Ishikawa (cell line): ENCODE results near the gene PRICKLE1.

ENCODE experiments used
- CEBPB ChIP-seq: IDR thresholded peaks from 2 replicates; pipeline ENCODE4 v1.6.1; 2012
- CREB1 ChIP-seq: IDR thresholded peaks from 2 replicates; pipeline ENCODE4 v1.6.1; 2012; ENCODE audit warnings: low read depth
- EGR1 ChIP-seq: IDR thresholded peaks from 2 replicates; pipeline ENCODE4 v1.6.1; 2012
- EP300 ChIP-seq: IDR thresholded peaks from 2 replicates; pipeline ENCODE4 v1.6.1; 2012; ENCODE audit warnings: borderline replicate concordance
- FOXM1 ChIP-seq: IDR thresholded peaks from 2 replicates; pipeline ENCODE4 v1.6.1; 2012; ENCODE audit warnings: low read depth, borderline replicate concordance
- MAX ChIP-seq: IDR thresholded peaks from 2 replicates; pipeline ENCODE4 v1.6.1; 2012
- NFIC ChIP-seq: IDR thresholded peaks from 2 replicates; pipeline ENCODE4 v1.6.1; 2012
- RAD21 ChIP-seq: IDR thresholded peaks from 2 replicates; pipeline ENCODE4 v1.6.1; 2012; ENCODE audit warnings: low read depth
- REST ChIP-seq: IDR thresholded peaks from 2 replicates; pipeline ENCODE4 v1.6.1; 2012; ENCODE audit warnings: low read depth, mild to moderate bottlenecking
- TAF1 ChIP-seq: IDR thresholded peaks from 2 replicates; pipeline ENCODE4 v1.6.1; 2012; ENCODE audit warnings: low read depth, mild to moderate bottlenecking
- TCF12 ChIP-seq: IDR thresholded peaks from 2 replicates; pipeline ENCODE4 v1.6.1; 2012; ENCODE audit warnings: low read depth
- TEAD4 ChIP-seq: IDR thresholded peaks from 2 replicates; pipeline ENCODE4 v1.6.1; 2012
- USF1 ChIP-seq: IDR thresholded peaks from 2 replicates; pipeline ENCODE4 v1.6.1; 2012
- YY1 ChIP-seq: IDR thresholded peaks from 2 replicates; pipeline ENCODE4 v1.6.1; 2012; ENCODE audit warnings: low read depth
- ZBTB7A ChIP-seq: IDR thresholded peaks from 2 replicates; pipeline ENCODE4 v1.6.1; 2012; ENCODE audit warnings: low read depth

The PRICKLE1 gene

GRCh38 chr12:42462486-42462885 is 127.1 kb downstream of the PRICKLE1 start:
- TF ChIP-seq EP300 (no peak), USF1 (no peak), CREB1 (no peak), YY1 (no peak), REST (no peak), RAD21 (no peak), CEBPB (no peak), TCF12 (no peak), ZBTB7A (no peak), EGR1 (no peak), TAF1 (no peak), TEAD4 (no peak), NFIC (no peak), MAX (no peak), FOXM1 (no peak)

GRCh38 chr12:42459336-42459847 is 130.2 kb downstream of the PRICKLE1 start:
- TF ChIP-seq TEAD4 (no peak), RAD21 (no peak), FOXM1 (no peak), MAX (no peak), CREB1 (no peak), CEBPB (no peak), TAF1 (no peak), USF1 (no peak), REST (no peak), TCF12 (no peak), ZBTB7A (no peak), NFIC (no peak), YY1 (no peak)

GRCh38 chr12:42458575-42458974 is 131.0 kb downstream of the PRICKLE1 start:
- TF ChIP-seq TEAD4 (no peak), FOXM1 (no peak), TAF1 (no peak), CEBPB (no peak), YY1 (no peak), ZBTB7A (no peak), NFIC (no peak), MAX (no peak), USF1 (no peak), REST (no peak), TCF12 (no peak), CREB1 (no peak), EGR1 (no peak), EP300 (no peak), RAD21 (no peak)

- no peak for TF ChIP-seq EGR1
- no peak for TF ChIP-seq MAX
- TF ChIP-seq TCF12: no peak
- no peak for TF ChIP-seq TEAD4
- TF ChIP-seq NFIC: no peak
Observed at GRCh38 chr12:42450248-42450647, 139.3 kb downstream of the PRICKLE1 start.
